DND-41 (cell line): ENCODE measurements around the gene AKR1A1.

Experiments
- ATAC-seq: fragments of 200-7000 bp; cut with Tn5 transposase; 3 replicates; pipeline ENCODE4 v1.9.1; 2021; ENCODE audit warnings: low read depth; ENCODE audit not compliant: insufficient read depth
- DNase-seq: peaks from one replicate; pipeline ENCODE4 v3.0.0-alpha.2; 2020
- H2AFZ ChIP-seq: 2 replicates; pipeline ENCODE4 v1.6.0; 2012; ENCODE audit warnings: low read depth, low read length
- H3K27ac ChIP-seq: 2 replicates; pipeline ENCODE4 v1.5.1; 2012; ENCODE audit warnings: low read length, inconsistent platforms
- H3K27me3 ChIP-seq: fragments of 200-600 bp; sonication (generic); 2 replicates; pipeline ENCODE4 v1.6.0; 2012; ENCODE audit warnings: low read length, mild to moderate bottlenecking, inconsistent platforms; ENCODE audit not compliant: insufficient read depth, poor library complexity
- H3K36me3 ChIP-seq: 2 replicates; pipeline ENCODE4 v1.5.1; 2012; ENCODE audit warnings: low read length, inconsistent platforms; ENCODE audit not compliant: insufficient read depth
- H3K4me1 ChIP-seq: 2 replicates; pipeline ENCODE4 v1.5.1; 2012; ENCODE audit warnings: mild to moderate bottlenecking, low read length; ENCODE audit not compliant: insufficient read depth
- H3K4me2 ChIP-seq: 2 replicates; pipeline ENCODE4 v1.6.0; 2012; ENCODE audit warnings: mild to moderate bottlenecking, moderate library complexity, low read length, inconsistent platforms; ENCODE audit not compliant: insufficient read depth
- H3K4me3 ChIP-seq, 2 experiments: fragments of 200-600 bp in 1 of 2; shearing (Covaris generic) in 1 of 2; 2 replicates each; pipeline ENCODE4 v1.5.1; 2012 to 2016; ENCODE audit warnings: inconsistent platforms in 2 of 2, low read length in 2 of 2, mild to moderate bottlenecking in 2 of 2, low read depth in 1 of 2, moderate library complexity in 1 of 2
- H3K79me2 ChIP-seq: 2 replicates; pipeline ENCODE4 v1.6.0; 2012; ENCODE audit warnings: low read length, inconsistent platforms; ENCODE audit not compliant: insufficient read depth
- H3K9ac ChIP-seq: 2 replicates; pipeline ENCODE4 v1.6.0; 2012; ENCODE audit warnings: low read depth, mild to moderate bottlenecking, inconsistent platforms, low read length, moderate library complexity
- H3K9me3 ChIP-seq: 2 replicates; pipeline ENCODE4 v1.5.1; 2012; ENCODE audit warnings: low read length, moderate library complexity, mild to moderate bottlenecking, inconsistent platforms; ENCODE audit not compliant: insufficient read depth, severe bottlenecking
- H4K20me1 ChIP-seq: 2 replicates; pipeline ENCODE4 v1.6.0; 2012; ENCODE audit warnings: low read length; ENCODE audit not compliant: insufficient read depth
- CTCF ChIP-seq: IDR thresholded peaks from 2 replicates; pipeline ENCODE4 v1.5.1; 2012; ENCODE audit warnings: borderline replicate concordance, low read length, moderate library complexity, mild to moderate bottlenecking; ENCODE audit not compliant: poor library complexity, severe bottlenecking; ENCODE audit errors: extremely low read depth
- EZH2 ChIP-seq: IDR thresholded peaks from 3 replicates; pipeline ENCODE4 v1.6.1; 2012; ENCODE audit warnings: borderline replicate concordance, low read depth, mild to moderate bottlenecking, moderate library complexity, low read length, inconsistent platforms; ENCODE audit not compliant: severe bottlenecking

AKR1A1 gene

GRCh38 chr1:45550401-45551351 is at the start of gene AKR1A1:
AKR1A1 (plus strand) TSS chr1:45550826; CDS start chr1:45561795, 10,969 bp downstream.
- H3K27ac ChIP-seq, result peak within 1 kb of the TSS; percentile 94
- peak within 1 kb of the TSS; percentile 68 to 79 for H3K4me3 ChIP-seq
- peaks cover 26% of the 10 kb centered on the region for H3K4me1 ChIP-seq
- peak within 1 kb of the TSS; percentile 81 for H3K4me2 ChIP-seq
- TF ChIP-seq CTCF (no peak), EZH2 (no peak)
- H3K9me3 ChIP-seq, result no peaks in the 10 kb centered on the region
- peaks cover 6% of the 10 kb centered on the region; the same call in 1 of the 2 replicates for H4K20me1 ChIP-seq
- ATAC-seq, result peak; percentile 94
- H2AFZ ChIP-seq, result peak within 1 kb of the TSS; percentile 97
- peaks cover 41% of the 10 kb centered on the region for H3K79me2 ChIP-seq
- peaks cover 17% of the 10 kb centered on the region for H3K36me3 ChIP-seq
- peak; percentile 91 for DNase-seq
- H3K27me3 ChIP-seq, result no peaks in the 10 kb centered on the region
- H3K9ac ChIP-seq, result peak within 1 kb of the TSS; percentile 71

- no peaks in the 10 kb centered on the region for H3K27me3 ChIP-seq
- H4K20me1 ChIP-seq, result no peaks in the 10 kb centered on the region
- H3K4me2 ChIP-seq, result peak overlapping the region; percentile 87
- ATAC-seq, result no peak
- no peaks in the 10 kb centered on the region for H3K9me3 ChIP-seq
- no peak overlapping the region for H3K27ac ChIP-seq
- H3K4me3 ChIP-seq, result peak overlapping the region in 1 of 2 experiments; percentile 81; a peak in 1 of 4 replicates
- DNase-seq, result no peak
- H3K36me3 ChIP-seq, result peaks cover 5% of the 10 kb centered on the region; the same call in 1 of the 2 replicates
- TF ChIP-seq EZH2 (no peak), CTCF (no peak)
- H3K9ac ChIP-seq, result no peak overlapping the region; the same call in 1 of the 2 replicates
- no peak overlapping the region for H2AFZ ChIP-seq
- H3K4me1 ChIP-seq, result peaks cover 33% of the 10 kb centered on the region
- peaks cover 26% of the 10 kb centered on the region for H3K79me2 ChIP-seq
These were observed 49.1 kb upstream of the AKR1A1 start for GRCh38 chr1:45501505-45501859.

GRCh38 chr1:45503462-45504360 is 46.9 kb upstream of the AKR1A1 start:
- Histone ChIP-seq H3K9me3 (no peaks in the 10 kb centered on the region), H4K20me1 (0 out of 2 replicates have a peak, but pooled peaks cover 10% of the 10 kb centered on the region), H3K27me3 (no peaks in the 10 kb centered on the region), H3K4me1 (peaks cover 28% of the 10 kb centered on the region), H3K79me2 (peaks cover 26% of the 10 kb centered on the region), H3K4me2 (no peak overlapping the region), H3K4me3 (no peak overlapping the region), H2AFZ (no peak overlapping the region), H3K27ac (no peak overlapping the region), H3K9ac (no peak overlapping the region), H3K36me3 (peaks cover 23% of the 10 kb centered on the region)
- no peak for TF ChIP-seq CTCF
- no peak for TF ChIP-seq EZH2
- ATAC-seq (no peak), DNase-seq (no peak)
